Measurements from ENCODE around the gene IL17D. TPM values are rescaled to one million over a fixed set of nuclear protein-coding genes. Genes with fewer than 3 reads are reported as not detected.

The IL17D gene
- total RNA-seq, 1 experiment from 2014 or later, result 0.59 TPM

DNA sequence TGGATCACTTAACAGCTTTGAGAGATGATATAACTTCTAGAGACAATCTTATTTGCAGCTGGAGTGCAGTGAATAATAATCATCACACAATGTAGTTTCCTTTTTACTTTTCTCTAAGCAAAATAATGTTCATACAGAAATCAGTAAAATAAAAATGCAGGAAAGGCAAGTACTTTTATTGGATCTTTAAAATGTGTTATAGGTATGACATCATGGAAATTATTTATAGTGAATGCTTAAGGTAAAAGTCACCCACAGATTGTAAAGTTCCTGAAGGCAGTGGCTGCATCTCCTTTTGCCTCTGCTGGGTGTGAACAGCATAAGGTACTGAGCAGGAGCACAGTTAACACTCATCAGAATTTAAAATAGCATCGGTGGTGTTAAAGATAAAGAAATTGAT is 17.3 kb upstream of the IL17D start:
- Mint-ChIP-seq H3K4me3 (no peak overlapping the region), H3K9me3 (no peaks in the 10 kb centered on the region), H3K4me1 (peaks cover 57% of the 10 kb centered on the region), H3K27me3 (ENCODE audit: low read depth) (no peaks in the 10 kb centered on the region), H3K27ac (no peak overlapping the region; the same call in 1 of the 2 replicates), H3K36me3 (no peaks in the 10 kb centered on the region)
- no peak for TF ChIP-seq SMAD3 (CRISPR knock-in tag; IDR thresholded peaks at IDR 0.05; ENCODE audit: borderline replicate concordance)
- TF ChIP-seq, protein P1, sequence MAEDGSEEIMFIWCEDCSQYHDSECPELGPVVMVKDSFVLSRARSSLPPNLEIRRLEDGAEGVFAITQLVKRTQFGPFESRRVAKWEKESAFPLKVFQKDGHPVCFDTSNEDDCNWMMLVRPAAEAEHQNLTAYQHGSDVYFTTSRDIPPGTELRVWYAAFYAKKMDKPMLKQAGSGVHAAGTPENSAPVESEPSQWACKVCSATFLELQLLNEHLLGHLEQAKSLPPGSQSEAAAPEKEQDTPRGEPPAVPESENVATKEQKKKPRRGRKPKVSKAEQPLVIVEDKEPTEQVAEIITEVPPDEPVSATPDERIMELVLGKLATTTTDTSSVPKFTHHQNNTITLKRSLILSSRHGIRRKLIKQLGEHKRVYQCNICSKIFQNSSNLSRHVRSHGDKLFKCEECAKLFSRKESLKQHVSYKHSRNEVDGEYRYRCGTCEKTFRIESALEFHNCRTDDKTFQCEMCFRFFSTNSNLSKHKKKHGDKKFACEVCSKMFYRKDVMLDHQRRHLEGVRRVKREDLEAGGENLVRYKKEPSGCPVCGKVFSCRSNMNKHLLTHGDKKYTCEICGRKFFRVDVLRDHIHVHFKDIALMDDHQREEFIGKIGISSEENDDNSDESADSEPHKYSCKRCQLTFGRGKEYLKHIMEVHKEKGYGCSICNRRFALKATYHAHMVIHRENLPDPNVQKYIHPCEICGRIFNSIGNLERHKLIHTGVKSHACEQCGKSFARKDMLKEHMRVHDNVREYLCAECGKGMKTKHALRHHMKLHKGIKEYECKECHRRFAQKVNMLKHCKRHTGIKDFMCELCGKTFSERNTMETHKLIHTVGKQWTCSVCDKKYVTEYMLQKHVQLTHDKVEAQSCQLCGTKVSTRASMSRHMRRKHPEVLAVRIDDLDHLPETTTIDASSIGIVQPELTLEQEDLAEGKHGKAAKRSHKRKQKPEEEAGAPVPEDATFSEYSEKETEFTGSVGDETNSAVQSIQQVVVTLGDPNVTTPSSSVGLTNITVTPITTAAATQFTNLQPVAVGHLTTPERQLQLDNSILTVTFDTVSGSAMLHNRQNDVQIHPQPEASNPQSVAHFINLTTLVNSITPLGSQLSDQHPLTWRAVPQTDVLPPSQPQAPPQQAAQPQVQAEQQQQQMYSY (CRISPR knock-in tag; IDR thresholded peaks at IDR 0.05), result no peak
- TF ChIP-seq IRF2 (CRISPR knock-in tag; IDR thresholded peaks at IDR 0.05; ENCODE audit: borderline replicate concordance, low read depth), result no peak
- TF ChIP-seq TEAD1 (CRISPR knock-in tag; IDR thresholded peaks at IDR 0.05), result no peak
- no peak for TF ChIP-seq NFATC4 (CRISPR knock-in tag; IDR thresholded peaks at IDR 0.05)
- TF ChIP-seq, protein P2, sequence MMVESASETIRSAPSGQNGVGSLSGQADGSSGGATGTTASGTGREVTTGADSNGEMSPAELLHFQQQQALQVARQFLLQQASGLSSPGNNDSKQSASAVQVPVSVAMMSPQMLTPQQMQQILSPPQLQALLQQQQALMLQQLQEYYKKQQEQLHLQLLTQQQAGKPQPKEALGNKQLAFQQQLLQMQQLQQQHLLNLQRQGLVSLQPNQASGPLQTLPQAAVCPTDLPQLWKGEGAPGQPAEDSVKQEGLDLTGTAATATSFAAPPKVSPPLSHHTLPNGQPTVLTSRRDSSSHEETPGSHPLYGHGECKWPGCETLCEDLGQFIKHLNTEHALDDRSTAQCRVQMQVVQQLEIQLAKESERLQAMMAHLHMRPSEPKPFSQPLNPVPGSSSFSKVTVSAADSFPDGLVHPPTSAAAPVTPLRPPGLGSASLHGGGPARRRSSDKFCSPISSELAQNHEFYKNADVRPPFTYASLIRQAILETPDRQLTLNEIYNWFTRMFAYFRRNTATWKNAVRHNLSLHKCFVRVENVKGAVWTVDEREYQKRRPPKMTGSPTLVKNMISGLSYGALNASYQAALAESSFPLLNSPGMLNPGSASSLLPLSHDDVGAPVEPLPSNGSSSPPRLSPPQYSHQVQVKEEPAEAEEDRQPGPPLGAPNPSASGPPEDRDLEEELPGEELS (CRISPR knock-in tag; IDR thresholded peaks at IDR 0.05), result no peak
- TF ChIP-seq ETV6 (CRISPR knock-in tag; IDR thresholded peaks at IDR 0.05), result no peak
- TF ChIP-seq NR2C2 (CRISPR knock-in tag; IDR thresholded peaks at IDR 0.05), result no peak
- no peak for DNase-seq (ENCODE audit: low spot score)
- POLR2A ChIA-PET, result no interaction called here
- no peak for ATAC-seq
- CTCF ChIA-PET, result interaction anchor here (0.6 to 0.7 kb wide), 2 partner anchors 101 to 190 kb away, joined by 4 read pairs; no protein-coding TSS in a partner anchor

DNA sequence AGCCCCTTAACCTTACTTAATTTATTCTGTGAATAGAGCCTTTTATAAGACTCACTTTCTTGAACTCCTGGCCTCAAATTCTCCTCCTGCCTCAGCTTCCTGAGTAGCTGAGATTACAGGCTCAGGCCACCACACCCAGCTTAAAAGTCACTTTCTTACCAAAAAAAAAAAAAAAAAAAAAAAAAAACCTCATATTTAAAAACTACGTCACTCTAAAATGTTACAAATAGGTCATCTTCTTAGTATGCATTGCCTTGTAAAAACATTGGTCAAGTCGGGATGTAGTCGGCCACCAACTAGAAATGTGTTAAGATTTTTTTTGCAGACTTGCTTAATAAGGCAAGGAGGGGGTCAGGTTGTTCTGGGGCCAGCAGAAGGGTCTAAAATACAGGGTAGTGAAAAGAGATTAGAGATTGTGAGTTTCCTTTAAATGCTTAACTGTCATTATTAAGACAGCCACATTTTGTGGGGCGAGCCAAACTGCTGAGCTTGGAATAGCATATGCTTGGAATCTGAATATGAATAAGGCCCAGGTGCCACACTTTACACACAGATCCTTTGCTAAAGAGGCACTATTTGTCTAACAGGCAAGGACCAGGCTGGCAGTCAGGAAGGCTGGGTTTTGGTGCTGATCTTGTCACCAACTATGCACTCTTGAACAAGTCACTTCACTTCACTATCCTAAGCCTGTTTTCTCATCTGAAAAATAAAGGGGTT is 16.5 kb upstream of the IL17D start:
- ChIA-PET POLR2A (no interaction called here), CTCF (interaction anchor here (0.6 to 0.7 kb wide), 2 partner anchors 102 to 191 kb away, joined by 4 read pairs; no protein-coding TSS in a partner anchor)
- H3K27ac Mint-ChIP-seq, result peak overlapping the region; percentile 63
- H3K9me3 Mint-ChIP-seq, result no peaks in the 10 kb centered on the region
- H3K36me3 Mint-ChIP-seq, result no peaks in the 10 kb centered on the region
- ATAC-seq (peak; percentile 53), DNase-seq (ENCODE audit: low spot score) (no peak)
- H3K4me3 Mint-ChIP-seq, result no peak overlapping the region
- no peaks in the 10 kb centered on the region for H3K27me3 Mint-ChIP-seq (ENCODE audit: low read depth)
- peaks cover 56% of the 10 kb centered on the region for H3K4me1 Mint-ChIP-seq
- TF ChIP-seq, protein P3, sequence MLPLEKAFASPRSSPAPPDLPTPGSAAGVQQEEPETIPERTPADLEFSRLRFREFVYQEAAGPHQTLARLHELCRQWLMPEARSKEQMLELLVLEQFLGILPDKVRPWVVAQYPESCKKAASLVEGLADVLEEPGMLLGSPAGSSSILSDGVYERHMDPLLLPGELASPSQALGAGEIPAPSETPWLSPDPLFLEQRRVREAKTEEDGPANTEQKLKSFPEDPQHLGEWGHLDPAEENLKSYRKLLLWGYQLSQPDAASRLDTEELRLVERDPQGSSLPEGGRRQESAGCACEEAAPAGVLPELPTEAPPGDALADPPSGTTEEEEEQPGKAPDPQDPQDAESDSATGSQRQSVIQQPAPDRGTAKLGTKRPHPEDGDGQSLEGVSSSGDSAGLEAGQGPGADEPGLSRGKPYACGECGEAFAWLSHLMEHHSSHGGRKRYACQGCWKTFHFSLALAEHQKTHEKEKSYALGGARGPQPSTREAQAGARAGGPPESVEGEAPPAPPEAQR (CRISPR knock-in tag; IDR thresholded peaks at IDR 0.05), result no peak
- TF ChIP-seq, protein P2 (CRISPR knock-in tag; IDR thresholded peaks at IDR 0.05), result no peak
- TF ChIP-seq ZNF121 (CRISPR knock-in tag; IDR thresholded peaks at IDR 0.05), result no peak
- TF ChIP-seq TEAD1 (CRISPR knock-in tag; IDR thresholded peaks at IDR 0.05), result no peak
- no peak for TF ChIP-seq NFYB (CRISPR knock-in tag; conservative IDR thresholded peaks at IDR 0.05; ENCODE audit: low read depth)
- TF ChIP-seq, protein P4, sequence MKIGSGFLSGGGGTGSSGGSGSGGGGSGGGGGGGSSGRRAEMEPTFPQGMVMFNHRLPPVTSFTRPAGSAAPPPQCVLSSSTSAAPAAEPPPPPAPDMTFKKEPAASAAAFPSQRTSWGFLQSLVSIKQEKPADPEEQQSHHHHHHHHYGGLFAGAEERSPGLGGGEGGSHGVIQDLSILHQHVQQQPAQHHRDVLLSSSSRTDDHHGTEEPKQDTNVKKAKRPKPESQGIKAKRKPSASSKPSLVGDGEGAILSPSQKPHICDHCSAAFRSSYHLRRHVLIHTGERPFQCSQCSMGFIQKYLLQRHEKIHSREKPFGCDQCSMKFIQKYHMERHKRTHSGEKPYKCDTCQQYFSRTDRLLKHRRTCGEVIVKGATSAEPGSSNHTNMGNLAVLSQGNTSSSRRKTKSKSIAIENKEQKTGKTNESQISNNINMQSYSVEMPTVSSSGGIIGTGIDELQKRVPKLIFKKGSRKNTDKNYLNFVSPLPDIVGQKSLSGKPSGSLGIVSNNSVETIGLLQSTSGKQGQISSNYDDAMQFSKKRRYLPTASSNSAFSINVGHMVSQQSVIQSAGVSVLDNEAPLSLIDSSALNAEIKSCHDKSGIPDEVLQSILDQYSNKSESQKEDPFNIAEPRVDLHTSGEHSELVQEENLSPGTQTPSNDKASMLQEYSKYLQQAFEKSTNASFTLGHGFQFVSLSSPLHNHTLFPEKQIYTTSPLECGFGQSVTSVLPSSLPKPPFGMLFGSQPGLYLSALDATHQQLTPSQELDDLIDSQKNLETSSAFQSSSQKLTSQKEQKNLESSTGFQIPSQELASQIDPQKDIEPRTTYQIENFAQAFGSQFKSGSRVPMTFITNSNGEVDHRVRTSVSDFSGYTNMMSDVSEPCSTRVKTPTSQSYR (CRISPR knock-in tag; IDR thresholded peaks at IDR 0.05), result no peak
- TF ChIP-seq TCF7 (CRISPR knock-in tag; IDR thresholded peaks at IDR 0.05; ENCODE audit: low read depth), result no peak
- no peak for TF ChIP-seq HMGA2 (CRISPR knock-in tag; IDR thresholded peaks at IDR 0.05)
- TF ChIP-seq, protein P5, sequence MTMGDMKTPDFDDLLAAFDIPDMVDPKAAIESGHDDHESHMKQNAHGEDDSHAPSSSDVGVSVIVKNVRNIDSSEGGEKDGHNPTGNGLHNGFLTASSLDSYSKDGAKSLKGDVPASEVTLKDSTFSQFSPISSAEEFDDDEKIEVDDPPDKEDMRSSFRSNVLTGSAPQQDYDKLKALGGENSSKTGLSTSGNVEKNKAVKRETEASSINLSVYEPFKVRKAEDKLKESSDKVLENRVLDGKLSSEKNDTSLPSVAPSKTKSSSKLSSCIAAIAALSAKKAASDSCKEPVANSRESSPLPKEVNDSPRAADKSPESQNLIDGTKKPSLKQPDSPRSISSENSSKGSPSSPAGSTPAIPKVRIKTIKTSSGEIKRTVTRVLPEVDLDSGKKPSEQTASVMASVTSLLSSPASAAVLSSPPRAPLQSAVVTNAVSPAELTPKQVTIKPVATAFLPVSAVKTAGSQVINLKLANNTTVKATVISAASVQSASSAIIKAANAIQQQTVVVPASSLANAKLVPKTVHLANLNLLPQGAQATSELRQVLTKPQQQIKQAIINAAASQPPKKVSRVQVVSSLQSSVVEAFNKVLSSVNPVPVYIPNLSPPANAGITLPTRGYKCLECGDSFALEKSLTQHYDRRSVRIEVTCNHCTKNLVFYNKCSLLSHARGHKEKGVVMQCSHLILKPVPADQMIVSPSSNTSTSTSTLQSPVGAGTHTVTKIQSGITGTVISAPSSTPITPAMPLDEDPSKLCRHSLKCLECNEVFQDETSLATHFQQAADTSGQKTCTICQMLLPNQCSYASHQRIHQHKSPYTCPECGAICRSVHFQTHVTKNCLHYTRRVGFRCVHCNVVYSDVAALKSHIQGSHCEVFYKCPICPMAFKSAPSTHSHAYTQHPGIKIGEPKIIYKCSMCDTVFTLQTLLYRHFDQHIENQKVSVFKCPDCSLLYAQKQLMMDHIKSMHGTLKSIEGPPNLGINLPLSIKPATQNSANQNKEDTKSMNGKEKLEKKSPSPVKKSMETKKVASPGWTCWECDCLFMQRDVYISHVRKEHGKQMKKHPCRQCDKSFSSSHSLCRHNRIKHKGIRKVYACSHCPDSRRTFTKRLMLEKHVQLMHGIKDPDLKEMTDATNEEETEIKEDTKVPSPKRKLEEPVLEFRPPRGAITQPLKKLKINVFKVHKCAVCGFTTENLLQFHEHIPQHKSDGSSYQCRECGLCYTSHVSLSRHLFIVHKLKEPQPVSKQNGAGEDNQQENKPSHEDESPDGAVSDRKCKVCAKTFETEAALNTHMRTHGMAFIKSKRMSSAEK (CRISPR knock-in tag; IDR thresholded peaks at IDR 0.05; ENCODE audit: borderline replicate concordance), result no peak
- no peak for TF ChIP-seq NFATC4 (CRISPR knock-in tag; IDR thresholded peaks at IDR 0.05)
- TF ChIP-seq, protein P6, sequence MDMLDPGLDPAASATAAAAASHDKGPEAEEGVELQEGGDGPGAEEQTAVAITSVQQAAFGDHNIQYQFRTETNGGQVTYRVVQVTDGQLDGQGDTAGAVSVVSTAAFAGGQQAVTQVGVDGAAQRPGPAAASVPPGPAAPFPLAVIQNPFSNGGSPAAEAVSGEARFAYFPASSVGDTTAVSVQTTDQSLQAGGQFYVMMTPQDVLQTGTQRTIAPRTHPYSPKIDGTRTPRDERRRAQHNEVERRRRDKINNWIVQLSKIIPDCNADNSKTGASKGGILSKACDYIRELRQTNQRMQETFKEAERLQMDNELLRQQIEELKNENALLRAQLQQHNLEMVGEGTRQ (CRISPR knock-in tag; IDR thresholded peaks at IDR 0.05), result no peak
